D721Med (cell line): ENCODE results near the gene FASTKD2.
A peak's percentile ranks its signal among the peaks of the same experiment; 100 is the strongest.

Experiments
- DNase-seq: peaks from one replicate; pipeline ENCODE4 v3.0.0; 2011; ENCODE audit warnings: low spot score; ENCODE audit not compliant: insufficient read length
- FAIRE-seq: peaks from 2 replicates; lab custom pipeline; 2011; peaks lifted over from hg19 to GRCh38; lab: Jason Lieb, UNC
- CTCF ChIP-seq: IDR thresholded peaks from 2 replicates; pipeline ENCODE4 v1.5.1; 2012; ENCODE audit warnings: mild to moderate bottlenecking, control low read depth; ENCODE audit not compliant: insufficient read depth; ENCODE audit errors: missing control alignments

FASTKD2 gene

GRCh38 chr2:206790311-206790935 lies 25.0 kb downstream of the FASTKD2 start:
- no peak for FAIRE-seq
- TF ChIP-seq CTCF = no peak
- no peak for DNase-seq

GRCh38 chr2:206792645-206793044 lies 27.2 kb downstream of the FASTKD2 start:
- TF ChIP-seq CTCF = no peak
- no peak for DNase-seq
- no peak for FAIRE-seq

GRCh38 chr2:206797376-206797775 lies 32.0 kb downstream of the FASTKD2 start:
- TF ChIP-seq CTCF = no peak
- DNase-seq (no peak), FAIRE-seq (no peak)

GRCh38 chr2:206798000-206798399 lies 32.6 kb downstream of the FASTKD2 start:
- DNase-seq = no peak
- TF ChIP-seq CTCF = no peak
- FAIRE-seq = no peak

GRCh38 chr2:206799083-206799482 lies 33.7 kb downstream of the FASTKD2 start:
- DNase-seq = no peak

GRCh38 chr2:206800506-206801417 lies 35.4 kb downstream of the FASTKD2 start:
- DNase-seq (no peak), FAIRE-seq (peak; percentile 35)
- peak; percentile 73 for TF ChIP-seq CTCF

More at GRCh38 chr2:206799083-206799482, 33.7 kb downstream of the FASTKD2 start:
- no peak for FAIRE-seq
- no peak for TF ChIP-seq CTCF
